HG03135 (cell line): ENCODE data around the gene DDC.
A peak's percentile ranks its signal among the peaks of the same experiment; 100 is the strongest.

Experiments
- ATAC-seq: cut with Tn5 transposase; IDR thresholded peaks from one replicate; pipeline ENCODE4 v1.9.1; 2021; ENCODE audit warnings: mild to moderate bottlenecking, moderate library complexity; ENCODE audit not compliant: unreplicated experiment

The DDC gene, protein sequence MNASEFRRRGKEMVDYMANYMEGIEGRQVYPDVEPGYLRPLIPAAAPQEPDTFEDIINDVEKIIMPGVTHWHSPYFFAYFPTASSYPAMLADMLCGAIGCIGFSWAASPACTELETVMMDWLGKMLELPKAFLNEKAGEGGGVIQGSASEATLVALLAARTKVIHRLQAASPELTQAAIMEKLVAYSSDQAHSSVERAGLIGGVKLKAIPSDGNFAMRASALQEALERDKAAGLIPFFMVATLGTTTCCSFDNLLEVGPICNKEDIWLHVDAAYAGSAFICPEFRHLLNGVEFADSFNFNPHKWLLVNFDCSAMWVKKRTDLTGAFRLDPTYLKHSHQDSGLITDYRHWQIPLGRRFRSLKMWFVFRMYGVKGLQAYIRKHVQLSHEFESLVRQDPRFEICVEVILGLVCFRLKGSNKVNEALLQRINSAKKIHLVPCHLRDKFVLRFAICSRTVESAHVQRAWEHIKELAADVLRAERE

DNA sequence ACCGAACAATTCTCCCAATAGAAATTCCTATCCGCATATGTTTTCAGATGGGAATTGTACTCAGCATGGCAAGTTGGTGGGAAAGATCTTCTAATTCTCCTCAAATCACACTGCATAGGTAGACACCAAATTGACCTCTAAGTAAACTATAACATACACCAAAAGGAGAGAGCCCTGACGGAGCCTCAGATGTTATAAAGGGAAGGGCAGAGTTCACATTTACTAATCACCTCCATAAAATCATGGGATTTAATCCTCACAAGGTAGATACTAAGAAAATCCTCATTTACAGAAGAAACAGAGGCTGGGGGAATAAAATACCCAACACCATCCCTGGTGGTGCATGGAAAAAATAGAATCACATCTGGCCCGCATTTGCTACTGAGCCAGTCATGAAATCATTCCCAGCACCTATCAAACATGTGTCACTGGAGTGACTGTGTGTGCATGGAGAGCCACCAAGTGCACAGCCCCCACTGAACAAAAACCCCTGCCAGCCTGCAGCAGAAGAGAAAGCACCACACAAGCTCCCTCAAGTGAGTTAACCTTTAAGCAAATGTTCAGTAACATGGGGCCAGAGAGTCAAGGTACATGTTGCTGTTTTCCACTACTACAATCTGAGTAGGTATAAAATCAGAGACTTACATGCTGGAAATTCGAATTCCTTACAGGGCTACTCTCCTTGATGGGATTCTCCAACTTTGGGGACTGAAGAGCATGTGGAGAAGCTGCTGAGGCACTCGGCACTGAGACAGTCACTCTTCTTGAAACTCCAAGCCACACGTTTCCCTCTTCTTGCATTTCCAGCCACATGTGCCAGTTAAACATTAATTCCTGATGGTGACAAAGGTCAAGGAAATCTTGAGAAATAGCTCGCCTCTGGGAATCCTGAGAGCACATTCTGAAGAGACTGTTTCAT lies at the start of gene DDC:
DDC (minus strand) TSS at position 766 of the 919 bp plus-strand sequence. CDS start 21,320 bp downstream, outside the sequence.
- no peak for ATAC-seq

DNA sequence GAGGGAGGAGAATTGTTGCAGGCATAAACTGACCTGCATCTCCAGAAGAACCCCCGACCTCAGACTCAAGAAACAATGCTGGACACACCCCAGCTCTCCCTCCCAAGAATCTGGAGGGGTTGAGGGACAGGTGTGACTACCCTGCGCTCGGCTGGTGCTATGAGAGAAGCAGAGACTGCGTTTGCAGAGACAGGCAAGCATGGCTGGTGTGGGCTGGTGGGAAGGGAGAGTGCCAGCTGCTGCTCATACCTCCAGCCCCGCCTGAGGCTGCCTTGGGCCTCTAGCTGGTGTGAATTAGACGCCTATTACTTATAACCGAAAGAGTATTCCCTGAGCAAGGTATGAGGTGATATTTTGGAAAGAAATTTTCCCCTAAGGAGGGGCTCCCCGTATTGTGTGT lies 48.3 kb upstream of the DDC start:
- ATAC-seq, result no peak

DNA sequence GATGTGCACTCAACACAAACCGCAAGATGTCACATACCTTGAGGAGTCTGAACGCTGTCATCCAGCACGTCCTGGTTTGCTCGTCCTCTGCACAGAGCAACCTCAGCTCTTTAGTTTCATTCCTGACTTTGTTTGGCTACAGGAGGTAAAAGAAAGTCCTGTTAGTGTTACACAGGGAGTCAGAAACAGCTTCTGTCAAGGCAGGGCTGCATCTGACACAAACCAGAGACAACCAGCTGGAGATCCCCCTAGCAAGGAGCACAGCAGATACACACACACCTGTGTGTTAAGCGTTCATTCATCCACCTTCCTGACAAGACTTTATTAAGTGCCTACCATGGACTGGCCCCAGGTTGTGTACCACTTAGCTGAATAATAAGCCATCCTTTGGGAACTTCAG lies 47.5 kb upstream of the DDC start:
- ATAC-seq, result no peak

DNA sequence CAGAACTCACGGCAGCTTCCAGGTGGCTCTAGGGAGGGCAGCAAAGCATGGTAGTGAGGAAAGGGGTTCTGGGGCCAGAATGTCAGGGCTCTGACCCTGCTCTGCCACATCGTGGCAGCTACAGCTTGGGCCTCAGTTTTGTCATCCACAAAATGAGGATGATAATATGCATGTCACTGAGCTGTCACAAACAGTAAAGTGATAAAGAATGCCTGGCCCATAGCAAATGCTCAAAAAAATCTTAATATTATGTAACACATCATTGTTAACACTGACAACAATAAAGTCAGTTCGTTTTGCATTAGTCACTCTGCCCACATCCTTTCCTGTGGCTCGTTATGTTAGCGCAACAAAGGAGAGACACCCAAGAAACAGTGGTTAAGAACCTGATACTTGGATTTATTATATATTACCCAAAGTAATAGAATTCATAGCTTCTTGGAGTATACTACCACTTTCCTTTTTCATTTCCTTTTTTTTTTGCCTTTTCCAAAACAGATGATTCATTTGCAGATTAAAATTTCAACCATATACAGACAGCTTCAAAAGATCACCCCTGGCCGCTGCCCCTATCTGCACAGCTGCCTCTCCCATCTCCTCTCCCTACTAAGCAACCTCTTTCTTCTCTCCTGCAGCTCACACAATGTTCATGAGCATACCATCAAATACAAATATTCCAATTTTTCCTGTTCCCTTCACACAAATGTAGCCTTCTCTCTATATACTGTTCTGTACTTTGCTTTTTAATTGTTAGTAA lies 45.5 kb upstream of the DDC start:
- ATAC-seq, result no peak

DNA sequence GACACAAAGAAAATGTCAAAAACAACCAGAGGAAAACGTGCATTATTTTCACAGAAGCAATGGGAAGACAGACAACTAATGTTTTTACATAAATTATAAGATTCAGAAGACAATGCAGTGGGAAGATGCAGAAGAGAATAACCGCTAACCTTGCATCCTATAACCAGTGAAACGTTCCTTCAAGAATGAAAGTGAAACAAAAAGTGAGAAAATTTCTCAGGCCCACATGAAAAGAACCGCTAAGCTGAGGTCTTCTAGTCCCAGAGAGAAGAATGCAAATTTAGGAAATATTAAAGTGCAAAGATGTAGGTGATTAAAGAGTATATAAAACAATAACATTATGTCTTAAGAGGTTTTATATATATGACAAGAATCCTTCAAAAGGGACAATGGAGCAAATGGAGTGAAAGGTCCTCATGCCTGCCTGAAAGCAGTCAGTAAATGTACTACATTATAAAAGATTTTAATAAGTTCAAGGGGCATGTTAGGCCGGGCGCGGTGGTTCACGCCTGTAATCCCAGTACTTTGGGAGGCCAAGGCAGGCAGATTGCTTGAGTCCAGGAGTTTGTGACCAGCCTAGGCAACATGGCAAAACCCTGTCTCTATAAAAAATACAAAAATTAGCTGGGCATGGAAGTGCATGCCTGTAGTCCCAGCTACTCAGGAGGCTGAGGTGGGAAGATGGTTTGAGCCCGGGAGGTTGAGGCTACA lies 43.1 kb upstream of the DDC start:
- no peak for ATAC-seq

DNA sequence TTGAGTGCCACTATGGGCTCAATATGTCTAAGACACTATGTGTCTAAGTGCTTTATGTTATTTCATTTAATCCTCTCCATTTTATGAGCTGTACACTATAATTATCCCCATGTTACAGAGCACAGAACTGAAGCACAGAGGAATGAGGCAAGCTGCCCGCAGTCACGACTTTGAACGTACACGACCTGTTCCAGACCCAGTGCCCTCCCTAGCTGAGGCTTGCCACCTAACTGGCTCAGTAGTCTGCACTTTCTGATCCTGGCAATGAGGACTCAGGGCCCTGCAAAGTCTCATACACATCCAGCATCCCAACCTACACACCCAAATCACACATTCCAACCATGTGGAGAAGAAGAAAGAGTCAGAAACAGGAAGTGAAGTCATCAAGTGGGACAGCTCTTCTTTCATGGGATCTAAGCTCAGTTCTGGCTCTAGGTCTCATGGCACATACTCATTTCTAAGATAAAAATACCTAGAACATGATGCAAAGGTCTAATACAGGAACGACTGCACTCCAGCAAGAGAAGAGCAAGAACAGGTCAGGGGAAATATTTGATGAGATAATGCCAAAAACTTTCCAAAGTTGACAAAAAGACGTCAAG lies 42.4 kb upstream of the DDC start:
- no peak for ATAC-seq

DNA sequence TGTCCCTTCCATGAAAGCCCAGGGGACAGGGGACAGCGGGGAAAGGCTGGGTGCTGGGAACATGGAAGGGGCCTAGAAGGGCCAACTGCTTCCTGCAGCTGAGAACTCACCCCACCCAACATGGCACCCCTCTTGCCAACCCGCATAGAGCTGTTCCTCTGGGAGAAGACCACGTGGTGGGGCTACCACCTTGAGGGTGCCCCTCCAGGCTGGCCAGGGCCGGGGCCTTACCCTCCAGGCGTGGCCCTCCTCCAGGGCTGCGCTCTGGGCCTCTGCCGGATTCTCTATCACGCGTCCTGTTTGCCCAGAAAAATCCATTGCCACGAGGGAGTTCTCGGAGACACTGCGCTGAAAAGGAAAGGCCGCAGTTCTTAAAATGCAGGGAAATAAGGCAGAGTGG lies 39.9 kb upstream of the DDC start:
- ATAC-seq, result no peak

DNA sequence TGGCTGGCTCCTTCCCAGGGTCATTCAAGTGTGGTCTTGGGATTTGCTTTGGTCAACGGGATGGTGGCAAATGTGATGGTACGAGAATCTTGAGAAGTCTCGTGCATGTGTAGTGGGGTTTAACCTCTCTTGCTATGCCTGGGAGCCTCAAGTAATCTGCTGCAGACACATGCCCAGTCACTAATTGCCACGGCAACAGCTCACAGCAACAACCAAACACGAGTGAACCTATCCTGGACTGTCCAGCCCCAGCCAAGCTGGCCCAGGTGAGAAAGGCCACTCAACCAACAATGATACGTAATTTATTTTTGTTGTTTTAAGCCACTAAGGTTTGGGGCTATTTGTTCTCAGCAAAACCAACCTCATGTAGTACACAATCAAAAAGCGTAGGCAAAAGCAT lies 38.1 kb upstream of the DDC start:
- ATAC-seq, result no peak

DNA sequence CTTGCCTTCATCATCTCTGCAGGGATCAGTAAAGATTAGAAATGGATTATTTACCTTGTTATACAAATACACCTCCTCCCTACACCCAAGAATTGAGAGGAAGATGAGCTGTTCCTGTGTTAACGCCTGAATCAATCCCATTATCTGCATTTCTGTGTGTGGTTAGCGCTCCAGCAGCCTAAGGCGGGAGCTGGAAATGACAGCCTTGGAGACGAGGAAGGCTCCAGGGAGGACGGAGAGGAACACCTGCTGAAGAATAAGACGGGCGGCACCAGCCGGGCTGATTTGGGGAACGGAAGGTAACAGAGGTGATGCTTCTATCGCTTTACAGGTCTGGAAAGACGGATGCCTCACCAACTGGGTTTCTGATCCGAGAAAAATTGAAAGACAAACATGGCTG lies 34.2 kb upstream of the DDC start:
- ATAC-seq, result no peak

DNA sequence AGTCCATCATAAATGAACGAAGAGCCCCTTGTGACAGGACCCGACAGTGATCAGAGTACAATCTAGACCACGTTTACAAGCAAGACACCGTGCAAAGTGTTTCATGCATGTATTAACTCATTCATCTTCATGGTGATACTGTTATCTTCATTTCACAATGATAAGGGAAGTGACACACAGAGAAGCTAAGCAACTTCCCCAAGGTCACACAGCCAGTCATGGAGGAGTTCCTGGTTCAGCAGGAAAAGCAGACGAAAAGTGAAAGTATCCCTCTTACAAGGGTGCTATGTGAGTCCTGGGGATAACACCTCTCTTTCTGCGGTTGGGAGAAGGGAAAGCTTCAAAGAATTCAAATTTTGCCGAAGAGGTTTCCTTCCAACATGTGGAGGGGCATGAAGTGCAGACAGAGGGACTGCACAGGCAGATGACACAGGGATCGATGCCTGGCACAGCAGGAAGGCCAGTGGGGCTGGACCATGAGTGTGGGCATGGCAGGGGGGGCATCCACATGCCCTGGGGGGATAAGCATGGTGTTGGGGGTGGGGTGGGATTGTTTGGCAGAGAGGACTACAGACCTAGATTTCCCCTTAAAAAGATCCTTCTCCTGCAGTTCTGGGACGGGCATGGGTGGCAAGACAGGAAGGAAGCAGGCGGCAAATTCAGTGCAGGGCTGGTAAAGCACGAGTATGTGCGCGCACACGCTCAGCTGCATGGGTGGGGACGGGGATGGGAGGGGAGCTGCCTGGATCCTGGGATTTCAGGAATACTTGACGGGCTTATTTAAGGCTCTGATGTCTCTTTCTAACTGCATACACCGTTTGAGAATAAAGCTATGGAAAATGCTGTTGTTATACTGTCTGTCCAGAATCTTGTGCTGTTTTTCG lies 33.5 kb upstream of the DDC start:
- ATAC-seq, result no peak

DNA sequence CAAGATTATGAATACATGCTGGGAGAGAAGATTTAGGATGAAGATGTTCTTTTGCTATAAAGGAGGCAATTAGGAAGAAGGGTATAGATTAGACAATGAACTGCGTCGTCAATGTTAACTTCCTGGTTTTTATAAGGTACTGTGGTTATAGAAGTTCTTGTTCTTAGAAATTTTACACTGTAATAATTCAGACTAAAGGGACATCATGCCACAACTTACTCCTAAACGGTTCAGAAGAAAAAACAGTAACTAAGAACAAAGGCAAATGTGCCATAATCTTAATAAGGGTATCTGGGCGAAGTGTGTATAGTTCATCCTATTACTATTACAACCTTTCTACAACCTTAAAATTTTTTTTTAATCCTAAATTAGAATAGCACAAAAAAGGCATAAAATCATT lies 31.3 kb upstream of the DDC start:
- no peak for ATAC-seq

DNA sequence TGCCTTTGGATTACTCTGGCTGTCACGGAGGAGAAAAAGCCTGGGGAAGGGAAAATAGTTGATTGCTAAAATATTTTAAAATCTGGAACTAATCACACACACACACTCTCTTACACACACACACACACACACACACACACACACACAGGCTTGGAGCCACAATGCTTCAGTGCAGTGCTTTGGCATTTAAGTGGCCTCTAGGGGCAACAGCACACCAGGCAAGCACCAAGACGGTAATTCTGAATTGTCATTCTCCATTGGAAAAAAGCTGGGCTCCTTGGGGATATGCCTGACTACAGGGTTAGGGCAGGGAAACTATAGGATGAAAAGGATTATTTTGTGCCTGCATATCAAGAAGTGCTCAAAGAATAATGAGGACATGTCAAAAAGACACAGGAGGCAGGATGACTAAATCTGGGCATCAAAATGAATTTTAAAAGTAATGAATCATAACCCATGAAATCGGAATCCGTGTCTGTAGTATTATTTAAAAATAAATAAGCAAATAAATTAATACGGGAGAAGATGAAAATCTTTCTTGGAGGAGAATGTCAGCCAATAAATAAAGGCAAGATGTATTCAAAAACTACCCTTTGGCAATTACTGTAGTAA lies 30.4 kb upstream of the DDC start:
- peak; percentile 18 for ATAC-seq

DNA sequence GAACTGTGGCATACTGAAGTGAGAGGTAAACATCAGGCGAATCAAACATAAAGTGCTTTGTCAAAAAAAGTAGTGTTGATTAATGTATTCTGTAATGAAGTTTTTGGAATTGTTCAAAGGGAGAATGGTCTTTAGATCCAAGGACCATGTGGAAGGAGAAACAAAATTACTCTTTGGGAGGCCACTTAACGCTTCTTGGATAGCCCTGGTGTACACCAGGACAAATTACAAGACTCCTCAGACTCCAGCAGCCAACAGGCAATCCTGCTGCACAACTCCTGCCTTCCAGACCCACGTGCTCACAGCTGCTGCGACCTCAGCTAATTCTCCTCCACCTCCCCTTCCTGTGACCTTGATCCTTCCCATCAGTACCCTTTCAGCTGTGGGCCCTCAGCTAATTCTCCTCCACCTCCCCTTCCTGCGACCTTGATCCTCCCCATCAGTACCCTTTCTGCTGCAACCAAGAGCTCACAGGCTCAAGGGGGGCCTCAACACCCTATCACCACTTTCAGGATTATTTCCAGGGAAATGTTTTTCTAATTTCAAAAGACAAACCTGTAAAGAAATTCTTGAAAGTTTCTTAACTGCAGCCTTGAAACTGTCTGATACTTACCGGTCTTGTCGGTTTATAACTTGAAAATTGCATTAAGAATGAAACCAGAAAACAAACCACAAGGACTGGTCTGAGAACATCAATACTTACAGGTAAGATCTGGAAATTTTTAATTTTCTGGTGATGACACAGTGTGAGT lies 29.7 kb upstream of the DDC start:
- ATAC-seq, result peak; percentile 46

DNA sequence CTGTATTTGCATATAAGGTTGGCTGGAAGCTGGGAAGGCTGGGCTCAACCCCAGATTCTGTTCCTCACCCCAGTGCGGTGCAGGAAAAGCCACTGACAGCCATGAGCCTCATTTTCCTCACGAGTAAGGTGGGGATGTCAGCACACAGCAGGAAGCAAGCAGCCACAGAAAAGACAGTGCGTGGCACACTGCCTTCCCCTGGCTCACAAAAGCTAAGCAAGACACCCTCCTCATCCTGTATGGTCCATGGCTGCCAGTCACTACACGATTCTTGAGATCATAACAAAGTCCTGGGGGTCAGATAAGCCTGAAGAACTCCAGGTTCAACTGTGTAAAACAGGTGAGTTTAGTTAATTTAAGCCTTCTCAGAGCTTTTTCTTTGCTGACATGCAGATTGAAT lies 28.9 kb upstream of the DDC start:
- no peak for ATAC-seq

DNA sequence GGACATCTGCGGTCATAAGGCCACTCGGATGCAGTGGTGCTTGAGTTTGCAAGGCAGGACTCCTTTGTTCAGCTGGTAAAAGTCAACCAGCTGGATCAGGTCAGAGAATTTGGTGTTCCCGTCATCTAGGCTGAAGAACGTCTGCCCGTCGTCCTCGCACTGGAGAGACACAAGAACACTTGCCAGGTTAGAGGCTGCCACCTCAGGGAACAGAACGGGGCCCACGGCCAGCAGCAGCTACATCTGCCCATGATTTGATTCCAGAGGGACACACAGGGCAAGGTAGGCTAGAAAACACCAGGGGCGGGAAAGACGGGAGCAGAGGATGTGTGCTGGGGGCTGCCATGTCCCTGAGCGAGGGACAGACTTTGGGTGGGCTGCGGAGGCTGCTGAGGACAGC lies 27.7 kb upstream of the DDC start:
- no peak for ATAC-seq

DNA sequence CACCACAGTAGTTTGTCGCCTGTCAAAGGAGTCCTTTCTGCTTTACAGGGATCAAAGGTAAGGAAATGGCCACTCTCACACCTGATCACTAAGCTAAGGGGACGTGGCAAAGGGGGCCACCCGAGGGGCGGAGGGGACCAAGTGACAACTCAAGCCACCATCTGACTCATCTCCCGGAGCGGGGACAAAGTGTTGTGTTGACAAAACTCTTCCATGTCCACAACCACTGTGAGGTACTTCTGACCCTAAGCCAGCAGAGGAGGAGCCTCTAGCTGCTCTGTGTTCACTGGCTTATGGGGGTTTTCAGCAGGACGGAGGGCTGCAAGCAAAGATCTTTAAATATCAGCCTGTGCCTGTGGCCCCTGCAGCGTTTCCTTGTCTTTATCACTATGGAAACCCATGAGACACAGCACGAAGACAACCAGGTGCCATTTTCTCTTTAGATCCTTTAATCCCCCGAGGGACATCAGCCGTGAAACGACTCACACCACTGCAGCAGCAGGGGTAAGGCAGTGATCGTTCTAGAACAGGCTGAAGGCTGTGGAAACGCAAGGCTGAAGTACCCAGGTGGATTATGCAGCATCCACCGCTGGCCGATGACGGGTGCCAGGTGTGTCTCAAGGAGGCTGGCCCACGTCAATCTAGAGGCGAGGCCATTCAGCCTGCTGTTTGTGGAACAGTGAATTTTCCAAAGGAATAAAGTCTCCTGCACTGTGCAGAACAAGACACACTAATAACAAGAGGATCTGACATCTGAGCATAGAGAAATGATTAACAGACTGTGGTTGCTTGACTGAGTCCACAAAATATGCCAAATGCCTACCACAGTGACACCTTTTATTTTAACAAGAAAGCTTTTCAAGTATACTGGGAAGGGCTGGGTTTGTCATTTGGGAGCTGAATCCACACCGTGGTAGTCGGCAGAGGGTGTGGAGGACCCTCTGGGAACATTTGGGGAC lies 26.6 kb upstream of the DDC start:
- peak; percentile 55 for ATAC-seq

DNA sequence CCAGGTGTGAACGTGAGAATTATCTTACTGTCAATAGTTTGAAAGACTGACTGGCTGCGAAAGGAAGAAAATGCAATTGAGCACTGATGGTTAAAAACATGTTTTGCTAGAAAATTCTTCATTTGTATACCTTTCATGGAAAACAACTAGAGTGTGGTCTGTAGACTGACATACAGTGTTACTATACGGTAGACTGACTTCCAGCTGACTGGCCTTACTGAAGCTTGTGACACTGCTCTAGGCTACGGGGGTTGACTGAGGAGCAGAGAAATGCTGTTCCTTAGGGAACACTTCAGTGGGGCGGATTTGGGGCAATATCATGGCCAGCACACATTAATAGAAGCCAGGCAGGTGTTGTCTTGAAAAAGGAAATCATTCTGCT lies 25.9 kb upstream of the DDC start:
- no peak for ATAC-seq
